ENCODE data around the gene KRTAP19-2. TPM values are rescaled to one million over a fixed set of nuclear protein-coding genes. Genes with fewer than 3 reads are reported as not detected.

The KRTAP19-2 gene
- total RNA-seq, 2 donors from 2014 or later = not detected

GRCh38 chr21:30447056-30447455 is 40.2 kb downstream of the KRTAP19-2 start:
- Histone ChIP-seq H3K27ac (no peak overlapping the region), H3K27me3 (replicated peaks; ENCODE audit: insufficient read depth) (no peaks in the 10 kb centered on the region), H3K36me3 (no peaks in the 10 kb centered on the region), H3K4me3 (no peak overlapping the region), H3K9me3 (no peaks in the 10 kb centered on the region), H3K4me1 (replicated peaks) (no peaks in the 10 kb centered on the region)
- no peak for DNase-seq (ENCODE audit: low spot score)
- intact Hi-C loops (cut with DNase I) = no loop called here
- WGBS = 26% methylated on average over 4 of the region's 4 CpGs
- TF ChIP-seq POLR2AphosphoS5 (IDR thresholded peaks at IDR 0.05) (no peak), CTCF (IDR thresholded peaks at IDR 0.05) (no peak), POLR2A (IDR thresholded peaks at IDR 0.05) (no peak)

GRCh38 chr21:30444204-30444603 is 43.0 kb downstream of the KRTAP19-2 start:
- no peak overlapping the region for H3K4me3 ChIP-seq
- 59% methylated on average over 1 of the region's 1 CpG for WGBS
- no peaks in the 10 kb centered on the region for H3K27me3 ChIP-seq (replicated peaks; ENCODE audit: insufficient read depth)
- H3K4me1 ChIP-seq (replicated peaks) = no peaks in the 10 kb centered on the region
- no peaks in the 10 kb centered on the region for H3K9me3 ChIP-seq
- H3K36me3 ChIP-seq = no peaks in the 10 kb centered on the region
- intact Hi-C loops (cut with DNase I) = no loop called here
- no peak overlapping the region for H3K27ac ChIP-seq
- no peak for TF ChIP-seq POLR2AphosphoS5 (IDR thresholded peaks at IDR 0.05)
- TF ChIP-seq POLR2A (IDR thresholded peaks at IDR 0.05) = no peak
- TF ChIP-seq CTCF (IDR thresholded peaks at IDR 0.05) = no peak
- DNase-seq (ENCODE audit: low spot score) = no peak

GRCh38 chr21:30443226-30443625 is 44.0 kb downstream of the KRTAP19-2 start:
- Histone ChIP-seq H3K4me3 (no peak overlapping the region), H3K4me1 (replicated peaks) (no peaks in the 10 kb centered on the region), H3K36me3 (no peaks in the 10 kb centered on the region), H3K27ac (no peak overlapping the region), H3K27me3 (replicated peaks; ENCODE audit: insufficient read depth) (no peaks in the 10 kb centered on the region), H3K9me3 (no peaks in the 10 kb centered on the region)
- TF ChIP-seq POLR2A (IDR thresholded peaks at IDR 0.05) (no peak), CTCF (IDR thresholded peaks at IDR 0.05) (no peak), POLR2AphosphoS5 (IDR thresholded peaks at IDR 0.05) (no peak)
- DNase-seq (ENCODE audit: low spot score) = no peak
- intact Hi-C loops (cut with DNase I) = no loop called here

GRCh38 chr21:30439975-30440374 is 47.3 kb downstream of the KRTAP19-2 start, which contains the start of gene KRTAP15-1:
Gene KRTAP15-1, plus strand, starts transcription at chr21:30440275. Its CDS starts 53 bp downstream, at chr21:30440328.
- WGBS = 97% methylated on average over 5 of the region's 5 CpGs
- intact Hi-C loops (cut with DNase I) = no loop called here
- TF ChIP-seq POLR2A (IDR thresholded peaks at IDR 0.05) = no peak
- TF ChIP-seq CTCF (IDR thresholded peaks at IDR 0.05) = no peak

More at GRCh38 chr21:30439975-30440374, 47.3 kb downstream of the KRTAP19-2 start, which contains the start of gene KRTAP15-1:
- no peak for DNase-seq (ENCODE audit: low spot score)
- no peaks in the 10 kb centered on the region for H3K36me3 ChIP-seq
- no peak within 1 kb of the TSS for H3K4me3 ChIP-seq
- no peaks in the 10 kb centered on the region for H3K9me3 ChIP-seq
- no peaks in the 10 kb centered on the region for H3K27me3 ChIP-seq (replicated peaks; ENCODE audit: insufficient read depth)
- no peak within 1 kb of the TSS for H3K27ac ChIP-seq
- H3K4me1 ChIP-seq (replicated peaks) = no peaks in the 10 kb centered on the region

Small RNA genes lying within 50 kb of the gene (small RNA-seq; reads per million reads assigned to genes)
- gene AP000567.1 (0 reads per million in 2 donors), gene KRTAP19-10P (0 reads per million in 2 donors), gene KRTAP19-11P (0 reads per million in 2 donors), gene KRTAP19-9P (0 reads per million in 2 donors)

Other genes with a start within 250 kb of the KRTAP19-2 start
- not detected for gene KRTAP24-1, start 204.5 kb downstream of the KRTAP19-2 start, total RNA-seq
- not detected for gene KRTAP25-1, start 197.9 kb downstream of the KRTAP19-2 start, total RNA-seq
- not detected for gene KRTAP26-1, start 167.1 kb downstream of the KRTAP19-2 start, total RNA-seq
- gene KRTAP27-1, start 149.7 kb downstream of the KRTAP19-2 start, total RNA-seq = not detected
- not detected for gene KRTAP23-1, start 138.8 kb downstream of the KRTAP19-2 start, total RNA-seq
- gene KRTAP13-2, start 115.2 kb downstream of the KRTAP19-2 start, total RNA-seq = not detected
- not detected for gene KRTAP13-1, start 91.4 kb downstream of the KRTAP19-2 start, total RNA-seq
- gene KRTAP13-3, start 61.5 kb downstream of the KRTAP19-2 start, total RNA-seq = not detected
- not detected for gene KRTAP13-4, start 57.2 kb downstream of the KRTAP19-2 start, total RNA-seq
- gene KRTAP15-1, start 47.2 kb downstream of the KRTAP19-2 start, total RNA-seq = not detected
- gene KRTAP19-1, start 7.1 kb downstream of the KRTAP19-2 start, total RNA-seq = not detected
- gene KRTAP19-3, start 4.6 kb upstream of the KRTAP19-2 start, total RNA-seq = not detected
- gene KRTAP19-4, start 9.7 kb upstream of the KRTAP19-2 start, total RNA-seq = not detected
- gene KRTAP19-5, start 14.7 kb upstream of the KRTAP19-2 start, total RNA-seq = not detected
- gene KRTAP19-6, start 54.4 kb upstream of the KRTAP19-2 start, total RNA-seq = not detected
- not detected for gene KRTAP19-7, start 73.9 kb upstream of the KRTAP19-2 start, total RNA-seq
- gene KRTAP22-2, start 103.0 kb upstream of the KRTAP19-2 start, total RNA-seq = not detected
- gene KRTAP6-3, start 105.0 kb upstream of the KRTAP19-2 start, total RNA-seq = not detected
- not detected for gene KRTAP6-2, start 111.5 kb upstream of the KRTAP19-2 start, total RNA-seq
- not detected for gene KRTAP22-1, start 113.7 kb upstream of the KRTAP19-2 start, total RNA-seq
- not detected for gene KRTAP6-1, start 126.5 kb upstream of the KRTAP19-2 start, total RNA-seq
- not detected for gene KRTAP20-1, start 129.0 kb upstream of the KRTAP19-2 start, total RNA-seq
- gene KRTAP20-4, start 133.2 kb upstream of the KRTAP19-2 start, total RNA-seq = not detected
- gene KRTAP20-2, start 147.8 kb upstream of the KRTAP19-2 start, total RNA-seq = not detected
- gene KRTAP20-3, start 155.4 kb upstream of the KRTAP19-2 start, total RNA-seq = not detected
- gene KRTAP21-3, start 231.3 kb upstream of the KRTAP19-2 start, total RNA-seq = not detected

Data from prostate gland (tissue), 2 donors.